ENCODE data around the gene PSKH1. TPM values are rescaled to one million over a fixed set of nuclear protein-coding genes. Genes with fewer than 3 reads are reported as not detected.

PSKH1 gene
- total RNA-seq, 2 donors from 2014 or later, result 16.1 to 16.2 TPM

DNA sequence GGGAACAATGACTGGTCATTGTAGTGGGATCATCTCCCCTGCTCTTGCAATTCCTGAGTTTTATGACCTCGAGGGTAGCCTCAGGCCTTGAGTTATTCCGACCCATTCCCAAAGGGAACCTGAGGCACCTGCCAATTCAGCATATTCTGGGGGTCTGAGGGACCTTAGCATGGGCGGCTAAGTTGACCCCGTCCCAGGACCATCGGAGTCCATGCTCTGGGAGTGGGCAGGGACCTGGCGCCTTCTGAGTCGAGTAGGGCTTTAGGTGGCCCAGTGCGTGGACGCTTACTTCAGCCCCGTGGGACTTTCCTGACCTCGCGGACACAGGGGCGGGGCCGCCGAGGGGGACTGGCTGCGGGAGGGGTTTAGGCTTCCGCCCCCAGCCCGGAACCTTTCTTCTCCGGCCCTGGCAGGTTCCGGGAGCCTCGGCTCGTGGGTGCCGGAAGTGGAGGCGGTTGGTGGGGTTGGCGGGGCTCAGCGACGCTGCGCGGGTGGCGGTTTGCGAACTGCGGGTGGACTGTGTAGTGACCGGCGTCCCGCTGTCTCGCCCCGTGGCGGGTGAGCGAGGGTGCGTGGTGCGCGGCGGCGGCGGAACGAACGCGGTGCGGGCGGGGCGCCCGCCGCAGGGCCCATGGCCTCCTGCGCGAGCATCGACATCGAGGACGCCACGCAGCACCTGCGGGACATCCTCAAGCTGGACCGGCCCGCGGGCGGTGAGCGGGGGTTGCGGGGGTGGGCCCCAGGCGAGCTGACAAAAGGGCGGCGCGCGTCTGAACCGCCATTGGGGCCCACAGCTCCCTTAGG lies 20.2 kb upstream of the PSKH1 start, which contains the start of gene EDC4:
TSS of gene EDC4 (plus strand) at position 422 of the 804 bp plus-strand sequence. CDS start at position 632, 210 bp downstream.
- no peaks in the 10 kb centered on the region for H3K27me3 Mint-ChIP-seq (ENCODE audit: low read depth)
- peaks cover 2 to 15% of the 10 kb centered on the region in 2 donors for H3K36me3 Mint-ChIP-seq (ENCODE audit: insufficient read depth in 2 of 2)

GRCh38 chr16:67873435-67874370 lies 19.4 kb upstream of the PSKH1 start:
- H3K4me1 Mint-ChIP-seq (ENCODE audit: low read depth), result peaks cover 32% of the 10 kb centered on the region
- peak in 1 of 2 donors; percentile 3 for ATAC-seq (replicated peaks in 1 of 2)
- no peaks in the 10 kb centered on the region for H3K27me3 Mint-ChIP-seq (ENCODE audit: low read depth)
- DNase-seq, result no peak
- peak overlapping the region; percentile 80 for H3K27ac Mint-ChIP-seq
- H3K9me3 Mint-ChIP-seq, result no peaks in the 10 kb centered on the region
- H3K36me3 Mint-ChIP-seq (ENCODE audit: insufficient read depth in 2 of 2), result peaks cover 2 to 15% of the 10 kb centered on the region in 2 donors
- peak overlapping the region; percentile 92 to 93 for H3K4me3 Mint-ChIP-seq

More for the DNA sequence above, 20.2 kb upstream of the PSKH1 start, which contains the start of gene EDC4:
- peak; percentile 94 to 96 for ATAC-seq (replicated peaks in 1 of 2)
- H3K4me1 Mint-ChIP-seq (ENCODE audit: low read depth), result peaks cover 32% of the 10 kb centered on the region
- peak within 1 kb of the TSS; percentile 92 to 93 for H3K4me3 Mint-ChIP-seq
- peak; percentile 92 to 95 for DNase-seq
- H3K27ac Mint-ChIP-seq, result peak within 1 kb of the TSS; percentile 80
- H3K9me3 Mint-ChIP-seq, result no peaks in the 10 kb centered on the region

DNA sequence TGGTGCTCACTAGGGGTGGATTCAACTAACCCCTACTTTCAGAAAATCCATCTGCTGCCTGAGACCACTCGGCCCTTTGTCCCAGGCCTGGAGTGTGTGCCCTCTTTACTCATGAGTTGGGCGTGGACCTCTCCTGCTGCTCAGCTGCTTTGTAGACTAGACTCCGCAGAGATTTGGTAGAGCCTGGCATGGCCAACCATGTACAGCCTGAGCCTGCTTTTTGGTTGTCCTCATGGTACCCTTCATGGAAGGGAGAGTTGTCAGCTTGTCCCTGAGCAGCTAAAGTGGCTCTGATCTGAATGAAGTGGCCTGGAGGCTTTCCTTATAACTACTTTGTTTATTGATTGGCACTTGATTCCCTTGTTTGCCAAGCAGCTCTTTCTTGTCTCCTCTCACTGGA lies 18.7 kb upstream of the PSKH1 start:
- no peaks in the 10 kb centered on the region for H3K9me3 Mint-ChIP-seq
- H3K4me1 Mint-ChIP-seq (ENCODE audit: low read depth), result peaks cover 32% of the 10 kb centered on the region
- no peaks in the 10 kb centered on the region for H3K27me3 Mint-ChIP-seq (ENCODE audit: low read depth)
- ATAC-seq (replicated peaks in 1 of 2) (no peak), DNase-seq (no peak)
- H3K27ac Mint-ChIP-seq, result peak overlapping the region; percentile 80
- H3K4me3 Mint-ChIP-seq, result peak overlapping the region; percentile 92 to 93
- H3K36me3 Mint-ChIP-seq (ENCODE audit: insufficient read depth in 2 of 2), result peaks cover 2 to 17% of the 10 kb centered on the region in 2 donors

DNA sequence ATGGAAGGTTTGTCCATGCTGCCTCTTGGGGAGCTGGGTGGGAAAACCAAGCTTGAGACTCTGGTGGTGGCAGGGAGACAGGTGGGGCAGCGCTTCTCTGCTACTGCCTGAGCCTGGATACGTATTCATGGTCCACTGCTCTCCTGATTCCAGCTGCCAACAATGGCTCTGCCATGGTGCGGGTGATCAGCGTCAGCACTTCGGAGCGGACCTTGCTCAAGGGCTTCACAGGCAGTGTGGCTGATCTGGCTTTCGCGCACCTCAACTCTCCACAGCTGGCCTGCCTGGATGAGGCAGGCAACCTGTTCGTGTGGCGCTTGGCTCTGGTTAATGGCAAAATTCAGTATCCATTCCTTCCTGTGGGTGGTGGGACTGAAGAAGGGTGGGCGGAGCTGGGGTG lies 16.0 kb upstream of the PSKH1 start:
- Mint-ChIP-seq H3K27ac (no peak overlapping the region), H3K36me3 (ENCODE audit: insufficient read depth in 2 of 2) (peaks cover 7 to 14% of the 10 kb centered on the region in 2 donors)

GRCh38 chr16:67878232-67878631 lies 14.8 kb upstream of the PSKH1 start:
- Mint-ChIP-seq H3K27me3 (ENCODE audit: low read depth) (no peaks in the 10 kb centered on the region), H3K27ac (no peak overlapping the region), H3K36me3 (ENCODE audit: insufficient read depth in 2 of 2) (peaks cover 7 to 14% of the 10 kb centered on the region in 2 donors), H3K4me3 (no peak overlapping the region), H3K9me3 (no peaks in the 10 kb centered on the region), H3K4me1 (ENCODE audit: low read depth) (peaks cover 26% of the 10 kb centered on the region)
- DNase-seq, result no peak
- ATAC-seq (replicated peaks in 1 of 2), result no peak

More for the DNA sequence above, 16.0 kb upstream of the PSKH1 start:
- peaks cover 32% of the 10 kb centered on the region for H3K4me1 Mint-ChIP-seq (ENCODE audit: low read depth)
- no peak overlapping the region for H3K4me3 Mint-ChIP-seq
- H3K9me3 Mint-ChIP-seq, result no peaks in the 10 kb centered on the region
- no peak for DNase-seq
- no peaks in the 10 kb centered on the region for H3K27me3 Mint-ChIP-seq (ENCODE audit: low read depth)
- ATAC-seq (replicated peaks in 1 of 2), result no peak

- Mint-ChIP-seq H3K4me3 (no peak overlapping the region), H3K9me3 (no peaks in the 10 kb centered on the region), H3K27me3 (ENCODE audit: low read depth) (no peaks in the 10 kb centered on the region), H3K27ac (no peak overlapping the region), H3K4me1 (ENCODE audit: low read depth) (peaks cover 26% of the 10 kb centered on the region), H3K36me3 (ENCODE audit: insufficient read depth in 2 of 2) (peaks cover 6 to 15% of the 10 kb centered on the region in 2 donors)
- ATAC-seq (replicated peaks in 1 of 2) (no peak), DNase-seq (no peak)
These were observed 14.2 kb upstream of the PSKH1 start for GRCh38 chr16:67878846-67879245.

GRCh38 chr16:67879462-67879861 lies 13.6 kb upstream of the PSKH1 start:
- Mint-ChIP-seq H3K27ac (no peak overlapping the region), H3K27me3 (ENCODE audit: low read depth) (no peaks in the 10 kb centered on the region), H3K4me3 (no peak overlapping the region), H3K9me3 (no peaks in the 10 kb centered on the region), H3K36me3 (ENCODE audit: insufficient read depth in 2 of 2) (peaks cover 6 to 16% of the 10 kb centered on the region in 2 donors), H3K4me1 (ENCODE audit: low read depth) (peaks cover 20% of the 10 kb centered on the region)
- ATAC-seq (replicated peaks in 1 of 2) (no peak), DNase-seq (no peak)

- Mint-ChIP-seq H3K4me1 (ENCODE audit: low read depth) (peaks cover 15% of the 10 kb centered on the region), H3K27me3 (ENCODE audit: low read depth) (no peaks in the 10 kb centered on the region), H3K4me3 (no peak overlapping the region), H3K27ac (no peak overlapping the region), H3K9me3 (no peaks in the 10 kb centered on the region), H3K36me3 (ENCODE audit: insufficient read depth in 2 of 2) (peaks cover 6 to 16% of the 10 kb centered on the region in 2 donors)
- DNase-seq (no peak), ATAC-seq (replicated peaks in 1 of 2) (no peak)
These were observed 13.1 kb upstream of the PSKH1 start for GRCh38 chr16:67879936-67880335.

GRCh38 chr16:67880584-67880983 lies 12.5 kb upstream of the PSKH1 start:
- Mint-ChIP-seq H3K4me1 (ENCODE audit: low read depth) (peaks cover 8% of the 10 kb centered on the region), H3K27me3 (ENCODE audit: low read depth) (no peaks in the 10 kb centered on the region), H3K4me3 (no peak overlapping the region), H3K9me3 (no peaks in the 10 kb centered on the region), H3K27ac (no peak overlapping the region), H3K36me3 (ENCODE audit: insufficient read depth in 2 of 2) (peaks cover 6 to 15% of the 10 kb centered on the region in 2 donors)
- no peak for DNase-seq
- no peak for ATAC-seq (replicated peaks in 1 of 2)

DNA sequence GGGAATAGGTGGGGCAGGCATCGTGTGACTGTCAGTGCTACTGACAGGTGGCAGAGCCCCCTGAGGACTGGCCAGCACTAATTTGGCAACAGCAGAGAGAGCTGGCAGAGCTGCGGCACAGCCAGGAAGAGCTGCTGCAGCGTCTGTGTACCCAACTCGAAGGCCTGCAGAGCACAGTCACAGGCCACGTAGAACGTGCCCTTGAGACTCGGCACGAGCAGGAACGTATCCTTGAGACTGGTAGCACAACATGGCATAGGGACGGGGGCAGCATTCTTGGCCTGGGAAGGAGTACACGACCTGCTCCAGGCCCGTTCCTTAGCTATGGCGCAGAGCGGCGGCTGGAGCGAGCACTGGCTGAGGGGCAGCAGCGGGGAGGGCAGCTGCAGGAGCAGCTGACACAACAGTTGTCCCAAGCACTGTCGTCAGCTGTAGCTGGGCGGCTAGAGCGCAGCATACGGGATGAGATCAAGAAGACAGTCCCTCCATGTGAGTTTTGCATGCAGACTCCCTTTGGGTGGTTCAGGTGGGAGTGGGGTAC lies 11.4 kb upstream of the PSKH1 start:
- H3K27me3 Mint-ChIP-seq (ENCODE audit: low read depth), result no peaks in the 10 kb centered on the region
- no peak overlapping the region for H3K27ac Mint-ChIP-seq
- DNase-seq, result no peak
- ATAC-seq (replicated peaks in 1 of 2), result no peak
- no peaks in the 10 kb centered on the region for H3K9me3 Mint-ChIP-seq
- H3K4me1 Mint-ChIP-seq (ENCODE audit: low read depth), result peaks cover 5% of the 10 kb centered on the region
- no peak overlapping the region for H3K4me3 Mint-ChIP-seq
- H3K36me3 Mint-ChIP-seq (ENCODE audit: insufficient read depth in 2 of 2), result peaks cover 6 to 10% of the 10 kb centered on the region in 2 donors

GRCh38 chr16:67882374-67883145 lies 10.5 kb upstream of the PSKH1 start:
- no peaks in the 10 kb centered on the region for H3K9me3 Mint-ChIP-seq
- DNase-seq (no peak), ATAC-seq (replicated peaks in 1 of 2) (no peak)
- peaks cover 6 to 10% of the 10 kb centered on the region in 2 donors for H3K36me3 Mint-ChIP-seq (ENCODE audit: insufficient read depth in 2 of 2)
- no peak overlapping the region for H3K27ac Mint-ChIP-seq
- no peaks in the 10 kb centered on the region for H3K27me3 Mint-ChIP-seq (ENCODE audit: low read depth)
- H3K4me1 Mint-ChIP-seq (ENCODE audit: low read depth), result peaks cover 5% of the 10 kb centered on the region
- H3K4me3 Mint-ChIP-seq, result no peak overlapping the region

DNA sequence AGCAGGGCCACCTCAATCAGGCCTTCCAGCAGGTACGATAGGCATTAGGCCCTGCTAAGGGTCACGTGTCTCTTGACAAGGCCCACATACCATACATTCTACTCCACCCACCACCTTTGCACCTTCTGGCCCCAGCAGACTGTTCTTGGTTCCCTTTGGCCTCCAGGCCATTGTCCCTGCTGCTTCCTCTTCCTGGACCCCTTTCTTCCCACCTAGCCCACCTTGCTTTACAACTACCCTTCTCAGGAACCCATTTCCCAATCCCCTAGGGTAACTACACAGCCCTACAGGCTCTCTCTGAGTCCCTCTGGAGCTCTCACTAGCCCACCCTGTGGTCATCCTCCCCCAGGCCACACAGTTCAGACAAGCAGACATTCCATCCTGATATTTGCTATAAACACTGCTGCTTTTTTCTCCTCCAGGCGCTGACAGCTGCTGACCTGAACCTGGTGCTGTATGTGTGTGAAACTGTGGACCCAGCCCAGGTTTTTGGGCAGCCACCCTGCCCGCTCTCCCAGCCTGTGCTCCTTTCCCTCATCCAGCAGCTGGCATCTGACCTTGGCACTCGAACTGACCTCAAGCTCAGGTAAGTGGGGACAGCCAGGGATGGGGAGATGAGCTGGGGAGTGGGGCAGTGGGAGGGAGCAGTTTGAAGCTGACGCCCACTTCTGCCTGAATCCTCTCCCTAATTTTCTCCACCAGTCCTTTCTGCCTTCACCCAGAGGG lies 9.7 kb upstream of the PSKH1 start:
- H3K27ac Mint-ChIP-seq, result no peak overlapping the region
- peaks cover 6 to 10% of the 10 kb centered on the region in 2 donors for H3K36me3 Mint-ChIP-seq (ENCODE audit: insufficient read depth in 2 of 2)
- DNase-seq (no peak), ATAC-seq (replicated peaks in 1 of 2) (peak; percentile 6 to 23)
- H3K9me3 Mint-ChIP-seq, result no peaks in the 10 kb centered on the region
- no peak overlapping the region for H3K4me3 Mint-ChIP-seq
- H3K4me1 Mint-ChIP-seq (ENCODE audit: low read depth), result peaks cover 5% of the 10 kb centered on the region
- H3K27me3 Mint-ChIP-seq (ENCODE audit: low read depth), result no peaks in the 10 kb centered on the region
